NCI-H524 treated with DMSO at 0.1 percent for 48 hours (cell line): Measurements from ENCODE around the gene SH3PXD2A.
A peak's percentile ranks its signal among the peaks of the same experiment; 100 is the strongest.
"Not testable (repeated sequence)": the region's sequence is repeated elsewhere in the genome, so short reads cannot be mapped to it uniquely, and the experiment has no call there.

Experiments used
- DNase-seq: peaks from one replicate; lab custom pipeline; 2025; lab: John Stamatoyannopoulos, UW

SH3PXD2A gene

DNA sequence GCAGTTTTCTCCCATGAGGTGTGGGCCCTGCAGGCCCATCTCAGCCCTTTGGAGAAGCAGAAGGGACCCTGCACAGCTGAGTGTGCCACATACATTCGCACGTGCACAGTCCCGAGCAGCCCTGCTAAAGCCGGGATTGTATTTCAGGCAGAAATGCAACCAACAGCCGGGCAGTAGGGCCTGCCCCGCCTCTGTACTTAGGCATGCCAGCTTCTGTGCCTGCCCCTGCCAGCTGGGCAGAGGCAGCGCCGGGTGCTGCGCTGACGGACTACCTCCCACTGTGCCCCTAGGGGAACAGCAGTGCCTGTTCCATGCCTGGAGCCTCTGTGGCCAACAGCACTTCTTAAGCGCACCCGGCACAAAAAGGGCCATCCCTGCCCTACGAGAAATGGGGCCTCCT is 191.6 kb downstream of the SH3PXD2A start:
- DNase-seq = peak; percentile 10

DNA sequence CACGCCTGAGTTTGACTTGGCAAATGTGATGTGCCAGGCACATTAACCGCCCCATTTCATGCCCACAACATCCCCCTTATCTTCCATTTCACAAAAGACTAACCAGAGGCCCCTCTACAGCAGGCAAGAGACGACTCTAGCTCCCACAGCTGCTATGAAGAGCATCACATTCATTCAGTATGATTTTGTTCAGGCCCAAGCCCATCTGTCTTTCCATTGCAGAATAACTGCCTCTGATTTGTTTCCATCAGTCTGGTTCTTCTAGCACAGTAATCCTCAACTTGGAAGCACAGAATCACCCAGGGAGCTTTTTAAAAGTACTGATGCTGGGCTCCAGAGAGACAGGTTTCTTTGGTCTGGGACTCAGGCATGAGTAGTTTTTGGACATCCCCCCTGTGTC is 192.1 kb downstream of the SH3PXD2A start:
- no peak for DNase-seq

DNA sequence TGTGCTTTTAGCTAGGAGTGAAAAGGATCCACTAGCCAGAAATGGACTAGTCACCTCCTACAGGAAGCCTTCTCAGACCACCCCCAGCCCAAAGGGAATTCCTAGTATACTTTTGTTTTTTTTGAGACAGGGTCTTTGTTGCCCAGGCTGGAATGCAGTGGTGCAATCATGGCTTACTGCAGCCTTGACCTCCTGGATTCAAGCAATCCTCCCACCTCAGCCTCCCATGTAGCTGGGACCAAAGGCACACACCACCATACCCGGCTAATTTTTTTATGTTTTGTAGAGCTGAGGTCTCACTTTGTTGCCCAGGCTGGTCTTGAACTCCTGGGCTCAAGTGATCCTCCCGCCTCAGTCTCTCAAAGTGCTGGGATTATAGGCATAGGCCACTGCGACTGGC is 192.7 kb downstream of the SH3PXD2A start:
- not testable (repeated sequence) for DNase-seq

GRCh38 chr10:103661198-103661950 is 194.0 kb downstream of the SH3PXD2A start:
- no peak for DNase-seq

GRCh38 chr10:103660364-103661197 is 194.8 kb downstream of the SH3PXD2A start:
- no peak for DNase-seq

DNA sequence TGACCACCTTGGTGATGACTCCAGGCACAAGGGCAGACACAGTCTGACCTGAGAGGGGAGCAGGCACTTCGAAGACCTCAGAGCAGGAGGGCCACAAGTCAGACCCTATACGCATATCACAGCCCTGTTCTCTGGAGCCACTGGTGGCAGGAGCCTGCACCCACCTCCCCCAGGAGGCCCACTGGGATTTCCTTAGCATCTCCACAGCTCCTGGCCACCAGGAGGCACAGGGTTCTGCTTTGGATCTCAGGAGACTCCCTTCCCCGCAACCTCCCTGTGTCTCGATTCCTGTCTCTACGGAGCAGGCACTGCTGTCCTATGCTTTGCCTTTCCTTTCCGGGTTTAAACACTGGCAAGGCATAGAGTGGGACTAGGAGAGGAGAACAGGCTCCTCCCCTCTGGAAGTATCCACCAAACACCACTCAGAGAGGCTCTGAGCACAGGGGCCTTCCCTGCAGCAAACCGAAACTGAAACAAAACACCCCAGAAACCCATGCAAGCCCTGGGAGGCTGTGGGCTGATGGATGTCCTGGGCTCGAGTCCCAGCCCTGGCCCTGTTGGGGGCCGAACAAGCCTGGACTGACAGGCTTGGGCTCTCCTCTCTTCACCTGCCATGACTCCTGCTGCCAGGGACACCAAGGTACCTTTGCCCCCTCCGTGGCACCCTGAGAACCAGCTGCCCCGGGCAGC is 195.6 kb downstream of the SH3PXD2A start:
- DNase-seq = no peak

GRCh38 chr10:103658049-103658577 is 197.3 kb downstream of the SH3PXD2A start:
- no peak for DNase-seq

GRCh38 chr10:103657061-103657591 is 198.2 kb downstream of the SH3PXD2A start:
- no peak for DNase-seq

DNA sequence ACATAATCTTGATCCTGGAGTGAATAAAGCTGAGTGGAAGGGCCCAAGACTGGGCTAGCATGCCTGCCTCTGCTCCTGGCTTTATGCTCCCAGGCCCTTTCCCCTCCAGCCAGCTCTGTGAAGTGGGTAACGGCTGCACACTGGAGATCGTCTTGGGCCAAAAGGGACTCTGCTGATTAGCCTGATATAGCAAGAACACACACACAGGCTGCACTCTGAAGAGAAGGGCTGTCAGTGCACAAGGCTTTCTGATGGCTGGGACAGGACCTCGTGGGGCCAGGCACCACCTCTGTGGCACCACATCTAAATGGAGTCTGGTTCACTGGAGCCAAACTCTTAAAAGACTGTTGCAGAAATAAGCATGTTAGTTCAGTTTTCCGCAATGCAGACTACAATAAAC is 200.5 kb downstream of the SH3PXD2A start:
- no peak for DNase-seq

- no peak for DNase-seq
Observed at GRCh38 chr10:103653581-103654037, 201.8 kb downstream of the SH3PXD2A start.

GRCh38 chr10:103652599-103653281 is 202.6 kb downstream of the SH3PXD2A start:
- DNase-seq = no peak

DNA sequence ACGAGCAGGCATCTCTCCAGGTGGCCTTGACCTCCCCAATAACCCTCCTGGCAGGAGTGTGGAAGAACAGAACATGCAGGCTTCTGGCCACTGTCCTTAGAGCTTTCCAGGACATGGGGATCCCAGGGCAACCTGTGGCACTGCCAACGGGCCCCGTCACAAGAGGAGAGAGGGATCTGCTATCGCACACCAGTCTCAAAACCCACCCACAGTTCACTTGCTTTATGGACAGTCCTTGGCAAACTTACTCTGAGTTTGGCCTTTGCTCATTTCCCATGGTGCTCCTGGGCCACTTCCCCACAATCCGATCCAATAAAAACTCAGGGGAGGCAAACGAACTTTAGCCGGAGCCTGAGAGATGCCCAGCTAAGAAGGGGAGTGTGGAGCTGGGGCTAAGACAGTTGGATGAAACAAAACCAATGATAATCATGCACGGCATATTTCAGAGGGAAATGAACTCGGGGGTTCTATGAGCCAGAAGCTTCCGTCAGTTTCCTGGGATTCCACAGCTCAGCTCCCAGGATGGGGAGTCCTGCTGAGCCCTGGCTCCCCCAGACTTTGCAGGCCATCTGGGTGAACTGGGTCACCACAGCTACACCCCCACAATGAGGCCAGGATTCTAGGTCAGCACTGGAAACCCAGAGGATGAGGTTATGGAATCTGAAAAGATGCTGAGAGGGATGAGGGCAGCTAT is 203.4 kb downstream of the SH3PXD2A start:
- no peak for DNase-seq

DNA sequence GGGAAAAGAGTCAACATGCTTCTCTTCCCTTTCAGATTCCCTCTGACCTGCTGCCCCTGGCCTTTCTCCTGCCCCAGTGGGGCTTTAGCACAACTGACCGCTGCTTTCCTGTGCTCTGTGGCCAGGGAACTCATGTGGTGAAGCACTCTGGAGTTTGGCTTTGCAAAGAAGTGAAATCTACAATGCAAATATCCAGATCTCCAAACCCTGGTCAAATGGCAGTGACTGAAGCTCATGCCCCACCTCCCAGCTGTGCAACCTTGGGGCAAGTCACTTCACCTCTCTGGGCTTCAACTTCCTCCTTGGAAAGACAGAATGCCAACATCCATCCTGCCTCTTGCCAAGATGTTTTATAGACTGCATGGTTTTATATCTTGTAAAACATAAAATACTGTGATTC is 204.0 kb downstream of the SH3PXD2A start:
- DNase-seq = no peak

DNA sequence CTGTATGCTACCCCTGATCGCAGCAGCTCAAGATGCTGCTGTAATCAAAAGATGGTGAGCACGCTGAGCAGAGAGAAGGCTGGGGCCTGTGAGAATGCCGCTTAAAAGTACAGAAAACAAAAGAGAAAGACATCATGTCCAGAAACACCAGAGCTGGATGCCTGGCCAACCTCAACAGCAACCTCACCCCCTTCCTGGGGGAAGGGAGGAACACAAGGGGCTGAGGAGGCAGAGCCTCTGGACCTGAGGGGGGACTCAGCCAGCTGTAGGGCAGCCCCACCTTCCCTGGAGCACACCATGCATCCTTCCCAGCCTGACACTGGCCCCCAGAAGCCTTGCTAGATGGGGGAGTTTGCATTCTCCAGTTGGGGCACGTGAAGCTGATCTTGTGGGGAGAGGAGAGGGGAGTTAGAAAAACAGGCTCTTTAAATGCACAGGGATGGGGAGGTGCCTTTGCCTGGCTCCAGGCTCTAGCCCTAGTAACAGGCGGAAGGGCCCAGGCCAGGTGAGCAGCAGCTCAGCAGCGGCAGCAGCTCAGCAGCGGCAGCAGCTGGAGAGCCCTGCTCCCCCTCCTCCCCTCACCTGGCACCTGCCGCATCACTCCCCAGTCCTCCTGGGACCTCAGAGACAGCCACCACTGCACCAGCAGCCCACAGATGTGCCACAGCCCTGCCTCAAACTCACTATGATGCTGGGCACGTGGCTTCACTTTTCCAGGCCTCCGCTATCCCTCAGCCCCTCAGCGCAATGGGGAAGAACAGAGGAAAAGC is 205.5 kb downstream of the SH3PXD2A start:
- DNase-seq = no peak

GRCh38 chr10:103648636-103649532 is 206.5 kb downstream of the SH3PXD2A start:
- no peak for DNase-seq

- DNase-seq = no peak
Observed at GRCh38 chr10:103648251-103648635, 207.1 kb downstream of the SH3PXD2A start.

GRCh38 chr10:103646304-103646703 is 209.1 kb downstream of the SH3PXD2A start:
- DNase-seq = no peak

DNA sequence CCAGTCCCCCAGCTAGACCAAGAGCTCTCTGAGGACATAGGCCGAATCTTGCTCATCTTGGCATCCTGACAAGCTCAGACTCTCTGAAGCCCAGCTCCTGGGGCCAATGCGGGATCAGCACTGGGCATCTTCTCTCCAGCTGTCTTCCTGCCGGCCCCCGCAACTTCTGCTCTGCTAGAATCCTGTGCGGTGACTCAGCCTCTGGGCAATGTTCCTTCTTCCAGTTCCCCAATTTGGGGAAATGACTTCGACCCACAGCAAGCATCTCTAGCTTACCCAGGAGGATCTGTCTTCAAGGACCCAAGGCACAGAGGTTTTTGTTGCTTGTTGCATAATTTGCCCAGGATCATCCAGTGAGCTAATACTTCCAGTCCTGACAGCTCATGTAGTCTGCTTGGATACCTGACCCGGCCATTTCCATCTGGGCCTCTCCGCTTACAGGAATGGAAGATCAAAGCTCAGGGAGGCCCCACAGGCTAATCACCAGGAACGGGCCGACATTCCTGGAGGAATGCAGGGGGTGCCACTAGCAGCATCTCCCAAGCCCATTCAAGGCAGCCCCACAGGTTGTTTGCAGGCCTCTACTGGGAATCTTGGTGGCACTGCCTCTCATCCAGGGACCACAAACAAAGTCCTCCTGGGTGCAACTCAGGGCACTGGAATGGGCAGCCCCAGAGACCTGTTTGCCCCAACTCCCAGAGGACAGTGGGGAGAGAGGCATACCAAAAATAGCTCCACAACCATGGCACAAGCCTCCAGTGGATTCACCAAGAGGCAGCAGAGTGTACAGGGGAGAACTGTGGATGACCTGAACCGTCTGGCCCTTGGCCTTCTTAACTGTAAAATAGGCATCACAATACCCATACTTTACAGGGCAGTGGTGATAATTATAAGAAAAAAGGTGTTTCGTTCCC is 210.0 kb downstream of the SH3PXD2A start:
- no peak for DNase-seq
